ENCODE measurements around the gene NEGR1.

The NEGR1 gene

GRCh38 chr1:72023063-72023930 is 259.0 kb downstream of the NEGR1 start:
- no peak for DNase-seq (ENCODE audit: low read depth)

- DNase-seq (ENCODE audit: low read depth), result no peak
Observed at GRCh38 chr1:72018562-72018961, 263.8 kb downstream of the NEGR1 start.

GRCh38 chr1:72015006-72015405 is 267.3 kb downstream of the NEGR1 start:
- DNase-seq (ENCODE audit: low read depth), result no peak

- no peak for DNase-seq (ENCODE audit: low read depth)
Observed at GRCh38 chr1:72013161-72013560, 269.2 kb downstream of the NEGR1 start.

- no peak for DNase-seq (ENCODE audit: low read depth)
Observed at GRCh38 chr1:72011721-72012120, 270.6 kb downstream of the NEGR1 start.

- DNase-seq (ENCODE audit: low read depth), result no peak
Observed at GRCh38 chr1:72010094-72010431, 272.3 kb downstream of the NEGR1 start.

- DNase-seq (ENCODE audit: low read depth), result no peak
Observed at GRCh38 chr1:72009173-72010093, 272.9 kb downstream of the NEGR1 start.

- DNase-seq (ENCODE audit: low read depth), result no peak
Observed at GRCh38 chr1:72007312-72007711, 275.0 kb downstream of the NEGR1 start.

- no peak for DNase-seq (ENCODE audit: low read depth)
Observed at GRCh38 chr1:72006092-72006491, 276.2 kb downstream of the NEGR1 start.

- no peak for DNase-seq (ENCODE audit: low read depth)
Observed at GRCh38 chr1:72003092-72003491, 279.2 kb downstream of the NEGR1 start.

- DNase-seq (ENCODE audit: low read depth), result no peak
Observed at GRCh38 chr1:72000809-72001208, 281.5 kb downstream of the NEGR1 start.

GRCh38 chr1:71994646-71995045 is 287.7 kb downstream of the NEGR1 start:
- no peak for DNase-seq (ENCODE audit: low read depth)

GRCh38 chr1:71987181-71987580 is 295.2 kb downstream of the NEGR1 start:
- no peak for DNase-seq (ENCODE audit: low read depth)

GRCh38 chr1:71986160-71986559 is 296.2 kb downstream of the NEGR1 start:
- no peak for DNase-seq (ENCODE audit: low read depth)

GRCh38 chr1:71980556-71980955 is 301.8 kb downstream of the NEGR1 start:
- DNase-seq (ENCODE audit: low read depth), result no peak

- DNase-seq (ENCODE audit: low read depth), result no peak
Observed at GRCh38 chr1:71979882-71980281, 302.5 kb downstream of the NEGR1 start.

- no peak for DNase-seq (ENCODE audit: low read depth)
Observed at GRCh38 chr1:71967670-71968069, 314.7 kb downstream of the NEGR1 start.

- DNase-seq (ENCODE audit: low read depth), result no peak
Observed at GRCh38 chr1:71964188-71964587, 318.2 kb downstream of the NEGR1 start.

- no peak for DNase-seq (ENCODE audit: low read depth)
Observed at GRCh38 chr1:71956613-71957285, 325.6 kb downstream of the NEGR1 start.

GRCh38 chr1:71950579-71950978 is 331.8 kb downstream of the NEGR1 start:
- no peak for DNase-seq (ENCODE audit: low read depth)

- DNase-seq (ENCODE audit: low read depth), result no peak
Observed at GRCh38 chr1:71949681-71950080, 332.7 kb downstream of the NEGR1 start.

- no peak for DNase-seq (ENCODE audit: low read depth)
Observed at GRCh38 chr1:71948561-71948960, 333.8 kb downstream of the NEGR1 start.

- no peak for DNase-seq (ENCODE audit: low read depth)
Observed at GRCh38 chr1:71944006-71944405, 338.3 kb downstream of the NEGR1 start.
